Progenitor cell of endocrine pancreas (in vitro differentiated cells): Measurements from ENCODE around the gene ULBP2. TPM values are rescaled to one million over a fixed set of nuclear protein-coding genes. Genes with fewer than 3 reads are reported as not detected.
"Not testable (repeated sequence)": the region's sequence is repeated elsewhere in the genome, so short reads cannot be mapped to it uniquely, and the experiment has no call there.

Experiments used
- DNase-seq: peaks from one replicate; pipeline ENCODE4 v3.0.0; 2021; ENCODE audit warnings: low spot score; ENCODE audit not compliant: unreplicated experiment
- H3K27ac Mint-ChIP-seq: 2 replicates; pipeline ENCODE4 v1.8.0; 2021; ENCODE audit warnings: mild to moderate bottlenecking, moderate library complexity, mixed read lengths
- H3K27me3 Mint-ChIP-seq: 2 replicates; pipeline ENCODE4 v1.8.0; 2021; ENCODE audit warnings: mixed read lengths
- H3K36me3 Mint-ChIP-seq: 2 replicates; pipeline ENCODE4 v1.8.0; 2022; ENCODE audit warnings: mixed read lengths; ENCODE audit not compliant: insufficient read depth
- H3K4me1 Mint-ChIP-seq: 2 replicates; pipeline ENCODE4 v1.8.0; 2021; ENCODE audit warnings: low read depth, mixed read lengths
- H3K4me3 Mint-ChIP-seq: 2 replicates; pipeline ENCODE4 v1.8.0; 2021; ENCODE audit warnings: low read depth, mild to moderate bottlenecking, moderate library complexity, mixed read lengths
- H3K9me3 Mint-ChIP-seq: 2 replicates; pipeline ENCODE4 v1.8.0; 2021; ENCODE audit warnings: low read depth, mixed read lengths
- CTCF ChIP-seq: fragments of 200-600 bp; sonication (generic); IDR thresholded peaks from one replicate; pipeline ENCODE4 v1.5.0; 2021; ENCODE audit warnings: antibody characterized with exemption, mild to moderate bottlenecking; ENCODE audit not compliant: unreplicated experiment
- total RNA-seq: library from RNA; stranded (reverse); gene quantifications from 2 replicates; pipeline ENCODE4 v1.2.1, GENCODE V29; 2021

The ULBP2 gene
- total RNA-seq, 1 donor from 2014 or later = not detected

DNA sequence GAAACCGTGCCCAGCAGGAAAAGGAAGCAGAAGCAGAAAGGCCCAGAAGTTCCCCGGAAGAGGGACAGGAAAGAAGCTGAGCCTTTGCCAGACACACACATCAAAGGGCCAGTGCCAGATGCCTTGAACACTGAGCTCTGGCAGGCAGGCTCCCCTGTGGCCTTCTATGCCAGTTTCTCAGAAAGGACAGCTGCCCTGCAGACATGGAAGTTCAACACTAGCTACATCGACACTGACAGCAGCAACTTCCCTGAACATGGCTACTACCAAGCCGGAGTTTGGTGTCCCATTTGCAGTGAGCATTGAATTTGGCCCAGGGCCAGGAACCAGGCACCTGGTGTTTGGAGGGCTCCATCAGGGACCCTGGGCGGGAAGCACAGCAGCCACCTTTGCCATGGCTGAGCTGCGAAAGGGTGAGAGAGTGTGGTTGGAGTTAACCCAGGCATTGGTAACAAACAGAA is 35.9 kb upstream of the ULBP2 start:
- TF ChIP-seq CTCF = no peak
- peaks cover 9% of the 10 kb centered on the region for H3K9me3 Mint-ChIP-seq
- peaks cover 3% of the 10 kb centered on the region for H3K36me3 Mint-ChIP-seq
- no peaks in the 10 kb centered on the region for H3K4me1 Mint-ChIP-seq
- H3K27ac Mint-ChIP-seq = no peak overlapping the region
- H3K27me3 Mint-ChIP-seq = peaks cover 24% of the 10 kb centered on the region
- no peak overlapping the region for H3K4me3 Mint-ChIP-seq
- no peak for DNase-seq

GRCh38 chr6:149906405-149906804 is 35.4 kb upstream of the ULBP2 start:
- no peaks in the 10 kb centered on the region for H3K4me1 Mint-ChIP-seq
- no peak for TF ChIP-seq CTCF
- H3K4me3 Mint-ChIP-seq = no peak overlapping the region
- no peak for DNase-seq
- peaks cover 9% of the 10 kb centered on the region for H3K9me3 Mint-ChIP-seq
- peaks cover 3% of the 10 kb centered on the region for H3K36me3 Mint-ChIP-seq
- no peak overlapping the region for H3K27ac Mint-ChIP-seq
- peaks cover 29% of the 10 kb centered on the region for H3K27me3 Mint-ChIP-seq

DNA sequence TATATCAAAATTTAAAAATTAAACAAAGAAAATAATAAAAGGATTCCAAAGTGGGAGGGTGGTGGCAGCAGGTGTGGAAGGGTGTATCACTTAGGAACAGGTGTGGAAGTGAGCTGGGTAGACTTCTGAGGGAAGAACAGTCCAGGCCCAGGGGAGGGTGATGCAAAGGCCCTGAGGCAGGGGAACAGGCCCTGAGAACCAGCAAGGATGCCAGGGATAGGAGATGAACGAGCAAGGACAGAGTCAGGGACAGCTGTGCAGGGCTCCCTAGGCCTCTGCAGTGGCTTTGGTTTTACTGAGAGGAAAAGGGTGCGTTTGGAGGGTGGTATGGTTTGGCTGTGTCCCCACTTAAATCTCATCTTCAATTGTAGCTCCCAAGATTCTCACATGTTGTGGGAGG is 34.5 kb upstream of the ULBP2 start:
- H3K9me3 Mint-ChIP-seq = peaks cover 9% of the 10 kb centered on the region
- H3K27ac Mint-ChIP-seq = no peak overlapping the region
- H3K36me3 Mint-ChIP-seq = peaks cover 3% of the 10 kb centered on the region
- H3K4me1 Mint-ChIP-seq = no peaks in the 10 kb centered on the region
- peaks cover 25% of the 10 kb centered on the region for H3K27me3 Mint-ChIP-seq
- no peak overlapping the region for H3K4me3 Mint-ChIP-seq
- TF ChIP-seq CTCF = no peak
- no peak for DNase-seq

- not testable (repeated sequence) for H3K9me3 Mint-ChIP-seq, DNase-seq, H3K27ac Mint-ChIP-seq, H3K36me3 Mint-ChIP-seq, H3K4me3 Mint-ChIP-seq, H3K4me1 Mint-ChIP-seq
- H3K27me3 Mint-ChIP-seq = peaks cover 34% of the 10 kb centered on the region
These were observed 33.3 kb upstream of the ULBP2 start for GRCh38 chr6:149908480-149908879.

- Mint-ChIP-seq H3K36me3 (peaks cover 3% of the 10 kb centered on the region), H3K4me3 (no peak overlapping the region), H3K9me3 (peaks cover 9% of the 10 kb centered on the region), H3K27me3 (peaks cover 47% of the 10 kb centered on the region), H3K27ac (no peak overlapping the region), H3K4me1 (no peaks in the 10 kb centered on the region)
- no peak for DNase-seq
- no peak for TF ChIP-seq CTCF
These were observed 31.9 kb upstream of the ULBP2 start for GRCh38 chr6:149909701-149910470.

DNA sequence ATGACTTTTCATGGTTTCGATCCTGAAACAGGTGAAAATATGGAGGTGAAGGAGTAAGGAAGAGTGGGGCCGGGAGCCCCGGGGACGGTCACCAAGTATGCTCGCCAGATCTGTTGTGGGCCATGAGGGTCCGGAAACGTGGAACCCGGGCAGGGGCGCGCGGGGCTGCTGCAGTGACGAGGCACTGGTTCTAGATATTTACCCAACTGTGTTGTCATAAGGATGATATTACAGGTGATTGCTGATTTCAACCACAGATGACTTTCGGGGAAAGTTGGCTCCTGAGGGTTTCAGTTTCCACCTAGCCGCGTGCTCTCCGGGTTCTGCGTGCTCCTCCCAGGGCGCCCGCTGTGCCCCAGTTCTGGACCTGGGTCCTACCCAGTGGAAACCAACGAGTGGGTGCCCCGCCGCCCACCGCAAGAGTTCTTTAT is 31.1 kb upstream of the ULBP2 start:
- H3K27me3 Mint-ChIP-seq = peaks cover 47% of the 10 kb centered on the region

GRCh38 chr6:149912680-149913079 is 29.1 kb upstream of the ULBP2 start:
- H3K27ac Mint-ChIP-seq, H3K4me1 Mint-ChIP-seq, H3K4me3 Mint-ChIP-seq, H3K9me3 Mint-ChIP-seq, DNase-seq, H3K36me3 Mint-ChIP-seq: not testable (repeated sequence)
- peaks cover 55% of the 10 kb centered on the region for H3K27me3 Mint-ChIP-seq

More for the DNA sequence above, 31.1 kb upstream of the ULBP2 start:
- no peak overlapping the region for H3K4me3 Mint-ChIP-seq
- H3K4me1 Mint-ChIP-seq = no peaks in the 10 kb centered on the region
- DNase-seq = no peak
- H3K36me3 Mint-ChIP-seq = peaks cover 3% of the 10 kb centered on the region
- peaks cover 9% of the 10 kb centered on the region for H3K9me3 Mint-ChIP-seq
- no peak overlapping the region for H3K27ac Mint-ChIP-seq
- no peak for TF ChIP-seq CTCF
